ENCODE measurements around the gene SMURF1.

- TF ChIP-seq CTCF (IDR thresholded peaks at IDR 0.05) (no peak), POLR2A (IDR thresholded peaks at IDR 0.05) (no peak)
Observed at GRCh38 chr7:99090771-99091542, 53.0 kb downstream of the SMURF1 start.
